GM12801 (cell line): ENCODE measurements around the gene TBPL1.

ENCODE experiments used
- CTCF ChIP-seq: IDR thresholded peaks from one replicate; pipeline ENCODE4 v1.5.1; 2011; ENCODE audit warnings: control low read depth; ENCODE audit not compliant: insufficient read length; ENCODE audit errors: extremely low read depth

TBPL1 gene

DNA sequence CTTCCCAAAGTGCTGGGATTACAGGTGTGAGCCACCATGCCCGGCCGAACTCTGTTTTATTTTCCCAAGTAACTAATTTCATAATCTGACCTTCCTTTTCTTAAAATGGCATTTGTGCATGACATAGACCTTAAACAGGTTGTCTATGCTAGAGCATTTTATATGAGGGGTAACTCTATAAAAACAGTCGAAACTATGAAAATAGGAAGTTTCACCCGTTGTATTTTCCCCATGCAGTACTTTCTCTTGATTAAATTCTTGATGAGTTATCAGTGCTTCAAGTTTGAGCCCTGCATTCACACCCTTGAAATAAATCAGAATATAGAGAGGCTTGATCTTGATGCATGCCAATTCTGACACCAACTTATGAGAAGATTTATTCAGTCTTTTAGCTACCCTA lies 11.7 kb downstream of the TBPL1 start:
- no peak for TF ChIP-seq CTCF

- no peak for TF ChIP-seq CTCF
These were observed 12.9 kb downstream of the TBPL1 start for GRCh38 chr6:133965817-133966360.

DNA sequence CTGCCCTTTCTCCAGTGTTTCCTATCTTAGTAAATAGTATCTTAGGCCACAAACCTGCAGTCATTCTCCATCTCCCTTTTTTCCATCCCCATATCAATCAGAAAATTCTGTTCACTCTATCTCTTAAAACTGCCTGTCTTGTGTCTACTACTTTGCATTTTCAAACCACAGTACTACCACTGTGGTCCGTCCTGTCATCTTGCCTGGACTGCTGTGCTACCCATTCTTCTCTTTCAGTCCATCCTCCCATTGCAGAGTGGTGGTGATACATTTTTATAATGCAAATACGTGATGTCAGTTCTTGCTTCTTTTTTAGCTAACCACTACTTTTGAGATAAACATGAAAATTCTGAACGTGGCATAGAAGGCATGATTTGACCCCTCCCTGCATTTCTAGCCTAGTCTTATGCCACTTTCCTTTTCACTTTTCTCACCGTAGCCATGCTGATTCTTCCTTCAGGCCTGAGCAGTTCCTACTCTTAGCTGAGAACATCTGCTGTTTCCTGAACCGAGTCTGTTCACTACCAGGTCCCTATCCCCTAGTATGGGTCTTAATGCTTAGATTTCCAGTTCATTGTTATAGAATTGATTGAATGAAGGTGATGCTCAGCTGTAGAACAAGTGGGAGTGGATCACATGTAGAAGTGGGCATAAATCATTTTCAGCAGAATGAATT lies 13.8 kb downstream of the TBPL1 start:
- TF ChIP-seq CTCF = no peak

DNA sequence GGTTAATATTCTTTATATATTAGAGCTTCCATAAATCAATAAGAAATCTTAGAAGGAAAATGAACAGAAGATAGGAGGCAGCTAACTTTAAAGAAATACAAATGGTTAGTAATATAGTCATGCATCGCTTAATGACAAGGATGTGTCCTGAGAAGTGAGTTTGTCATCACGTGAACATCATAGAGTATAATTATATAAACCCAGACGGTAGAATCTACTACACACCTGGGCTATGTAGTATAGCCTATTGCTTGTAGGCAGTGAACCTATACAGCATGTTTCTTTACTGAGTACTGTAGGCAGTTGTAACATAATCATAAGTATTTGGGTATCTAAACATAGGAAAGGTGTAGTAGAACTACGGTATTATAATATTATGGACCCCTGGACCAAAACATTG lies 14.3 kb downstream of the TBPL1 start:
- TF ChIP-seq CTCF = no peak

DNA sequence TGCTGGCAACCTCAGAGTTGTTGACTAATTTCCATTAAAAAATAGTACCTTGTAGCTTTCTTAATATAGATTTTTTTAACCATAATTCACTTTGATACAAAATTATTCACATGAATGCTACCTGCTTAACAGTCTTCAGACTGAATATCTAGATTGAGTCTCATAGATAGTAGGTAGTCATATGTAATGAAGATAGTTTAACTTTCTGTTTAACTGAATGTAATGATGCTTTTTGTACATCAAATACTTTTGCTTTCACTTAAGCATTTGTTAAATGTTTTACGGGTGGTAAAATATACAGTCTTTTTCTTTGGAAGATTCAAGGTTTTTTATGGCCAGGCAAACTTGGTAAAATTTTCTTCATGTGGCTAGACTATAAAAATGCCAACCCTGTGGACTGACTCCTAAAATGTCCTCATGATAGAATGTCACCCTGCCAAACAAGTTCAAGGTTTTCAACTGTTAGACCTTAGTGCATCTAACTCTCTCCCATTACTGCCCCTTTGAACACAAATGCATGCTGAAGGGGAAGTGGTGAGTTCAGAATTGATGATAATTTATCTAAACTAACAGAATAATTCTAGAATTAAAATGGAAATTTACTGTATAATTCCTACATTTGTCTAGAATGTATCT lies 16.4 kb downstream of the TBPL1 start:
- no peak for TF ChIP-seq CTCF

DNA sequence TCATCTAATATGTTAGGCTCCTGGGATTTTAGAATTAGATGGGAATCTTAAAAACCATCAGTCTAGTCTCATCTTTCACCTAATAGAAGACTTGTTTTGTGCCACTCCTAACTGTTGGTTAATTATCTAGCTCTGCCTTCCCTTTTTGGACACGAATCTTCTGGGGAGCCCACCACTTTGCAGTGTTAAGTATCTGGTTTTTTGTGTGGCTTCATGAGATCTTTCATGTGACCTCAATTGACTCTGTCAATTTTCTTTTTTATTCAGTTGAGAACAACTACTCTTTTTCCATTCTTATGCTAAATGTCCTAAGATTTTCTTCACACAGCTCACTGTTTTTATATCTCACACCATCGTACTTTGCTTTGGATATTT lies 16.9 kb downstream of the TBPL1 start:
- TF ChIP-seq CTCF = no peak

GRCh38 chr6:133971861-133972260 lies 18.8 kb downstream of the TBPL1 start:
- no peak for TF ChIP-seq CTCF
